ENCODE results near the gene SLC40A1.
"Not testable (repeated sequence)": the region's sequence is repeated elsewhere in the genome, so short reads cannot be mapped to it uniquely, and the experiment has no call there.

SLC40A1 gene
- 13.5 to 112 reads per million in 2 donors for total RNA-seq

- DNase-seq: peak; percentile 5
Measured at GRCh38 chr2:189580658-189581353, at the start of gene SLC40A1. Gene SLC40A1 (minus strand): TSS chr2:189580786. CDS start chr2:189580460, 326 bp downstream.

DNA sequence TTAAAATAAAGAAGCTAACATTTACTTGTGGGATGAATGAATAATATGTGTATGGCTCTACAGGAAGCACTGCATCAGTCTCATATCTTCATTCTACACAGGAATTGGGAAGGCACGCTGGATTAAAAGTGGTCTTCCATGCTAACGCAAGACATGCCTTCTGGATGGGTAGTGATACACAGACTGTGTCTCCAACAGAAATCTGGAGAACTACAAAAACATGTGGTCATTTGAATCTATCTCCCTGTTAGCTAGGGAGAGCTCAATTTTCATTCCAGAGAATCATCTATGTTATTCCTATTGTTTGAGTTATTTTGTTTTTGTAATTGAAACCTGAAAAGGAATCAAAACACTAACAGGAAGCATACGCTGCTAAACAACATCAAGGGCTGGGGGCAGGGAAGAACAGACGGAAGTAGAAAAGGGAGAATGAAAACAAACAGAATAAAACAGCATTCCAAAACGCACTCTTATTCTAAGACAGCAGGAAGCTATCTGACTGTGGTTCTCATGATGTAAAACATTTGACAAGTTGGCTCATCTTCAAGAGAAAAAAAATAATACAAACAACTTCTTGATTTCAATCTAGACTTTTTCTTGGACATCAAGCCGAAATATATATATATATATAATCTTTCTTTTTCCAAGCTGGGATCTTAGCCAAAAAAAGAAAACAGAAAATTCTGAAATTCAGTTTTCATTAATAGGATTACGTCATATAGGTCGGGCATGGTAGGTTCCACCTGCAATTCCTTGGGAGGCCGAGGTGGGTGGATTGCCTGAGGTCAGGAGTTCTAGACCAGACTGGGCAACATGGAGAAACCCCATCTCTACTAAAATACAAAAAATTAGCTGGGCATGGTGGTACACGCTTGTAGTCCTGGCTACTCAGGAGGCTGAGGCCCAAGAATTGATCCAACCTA is 49.2 kb upstream of the SLC40A1 start:
- no peak for DNase-seq

DNA sequence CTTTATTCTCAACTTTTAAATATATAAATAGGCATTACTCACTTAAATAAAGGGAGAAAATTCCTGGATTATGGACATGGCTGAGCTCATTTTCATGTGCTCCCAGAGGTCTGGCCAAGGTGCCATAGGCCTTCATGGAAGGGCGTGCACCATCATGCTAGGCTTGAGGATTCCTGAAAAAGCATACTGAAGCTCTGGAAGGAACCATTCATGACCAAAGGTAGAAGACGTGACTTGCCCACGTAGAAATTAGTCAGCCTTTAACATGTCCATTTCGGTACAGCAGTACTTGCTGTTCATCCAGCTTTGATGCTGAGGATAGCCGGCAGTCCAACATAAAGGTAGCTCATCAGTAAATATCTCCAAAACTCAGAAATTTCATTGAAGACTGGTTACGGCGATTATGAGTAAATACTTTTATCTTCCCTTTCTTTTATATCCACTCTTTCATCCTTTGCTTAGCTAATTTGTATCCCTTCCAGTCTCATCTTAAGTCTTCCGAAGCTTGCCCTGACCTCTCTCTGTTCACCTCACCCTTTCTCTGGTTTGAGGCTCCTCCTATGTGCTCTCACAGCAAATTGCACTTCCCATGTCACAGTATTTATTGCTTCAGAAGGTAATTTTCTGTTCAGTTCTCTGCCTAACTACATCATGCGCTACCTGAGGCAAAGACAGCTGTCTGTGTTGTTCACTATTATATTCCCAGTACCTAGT is 48.4 kb upstream of the SLC40A1 start:
- DNase-seq: no peak

DNA sequence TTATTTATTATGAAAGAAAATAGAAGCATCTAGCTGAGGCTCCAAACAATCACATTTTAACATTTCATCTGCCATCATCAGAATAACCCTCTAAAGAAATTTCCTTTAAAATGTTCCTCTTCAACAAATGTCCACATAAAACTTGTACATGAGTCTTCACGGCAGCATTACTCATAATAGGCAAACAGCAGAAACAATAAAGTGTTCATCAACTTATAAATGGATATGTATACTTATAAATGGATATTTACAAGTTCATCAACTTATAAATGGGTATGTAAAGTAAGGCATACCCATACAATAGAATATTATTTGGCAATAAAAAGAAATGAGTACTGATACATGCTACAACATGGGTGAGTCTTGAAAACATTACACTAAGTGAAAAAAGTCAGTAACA is 47.2 kb upstream of the SLC40A1 start:
- no peak for DNase-seq

- DNase-seq: no peak
Measured at GRCh38 chr2:189625636-189626035, 45.0 kb upstream of the SLC40A1 start.

GRCh38 chr2:189624648-189625355 is 44.2 kb upstream of the SLC40A1 start:
- no peak for DNase-seq

DNA sequence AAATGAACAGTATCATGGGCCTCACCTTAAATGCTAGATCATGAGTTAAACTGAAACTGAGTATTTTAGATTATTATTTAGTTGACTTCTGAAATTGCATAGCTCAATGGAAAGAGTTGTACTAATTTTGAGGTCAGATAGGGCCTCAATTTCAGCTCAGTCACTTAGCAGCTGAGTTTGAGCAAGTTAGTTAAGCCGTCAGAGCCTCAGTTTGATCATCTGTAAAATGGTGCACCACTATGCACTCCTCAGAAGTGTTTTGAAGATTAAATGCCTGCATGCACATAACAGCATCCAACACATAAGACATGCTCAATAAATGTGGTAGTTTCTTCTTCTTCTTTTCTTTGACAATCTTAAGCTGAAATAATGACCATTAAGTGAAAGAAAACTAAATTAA is 42.5 kb upstream of the SLC40A1 start:
- DNase-seq: no peak

DNA sequence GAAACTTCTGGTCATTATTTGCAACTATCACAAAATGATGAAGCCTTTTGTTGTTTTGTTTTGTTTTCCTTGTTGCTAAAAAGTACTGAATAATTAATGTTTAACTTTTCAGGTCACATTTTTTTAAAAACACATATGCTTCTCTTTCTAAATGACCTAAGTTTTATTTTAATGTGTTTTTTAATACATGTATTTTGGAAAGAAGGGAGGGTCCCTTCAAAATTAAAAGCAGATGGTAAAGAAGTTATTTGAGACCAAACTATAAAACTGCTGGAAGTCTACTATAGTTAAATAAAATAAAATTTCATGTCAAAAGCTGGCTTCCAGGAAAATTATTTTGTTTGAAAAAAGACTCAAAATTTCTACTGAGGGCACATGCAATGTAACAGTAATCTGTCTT is 41.2 kb upstream of the SLC40A1 start:
- DNase-seq: no peak

- no peak for DNase-seq
Measured at GRCh38 chr2:189618197-189618596, 37.6 kb upstream of the SLC40A1 start.

- DNase-seq: no peak
Measured at GRCh38 chr2:189614585-189614984, 34.0 kb upstream of the SLC40A1 start.

- DNase-seq: no peak
Measured at GRCh38 chr2:189613650-189614420, 33.2 kb upstream of the SLC40A1 start.

DNA sequence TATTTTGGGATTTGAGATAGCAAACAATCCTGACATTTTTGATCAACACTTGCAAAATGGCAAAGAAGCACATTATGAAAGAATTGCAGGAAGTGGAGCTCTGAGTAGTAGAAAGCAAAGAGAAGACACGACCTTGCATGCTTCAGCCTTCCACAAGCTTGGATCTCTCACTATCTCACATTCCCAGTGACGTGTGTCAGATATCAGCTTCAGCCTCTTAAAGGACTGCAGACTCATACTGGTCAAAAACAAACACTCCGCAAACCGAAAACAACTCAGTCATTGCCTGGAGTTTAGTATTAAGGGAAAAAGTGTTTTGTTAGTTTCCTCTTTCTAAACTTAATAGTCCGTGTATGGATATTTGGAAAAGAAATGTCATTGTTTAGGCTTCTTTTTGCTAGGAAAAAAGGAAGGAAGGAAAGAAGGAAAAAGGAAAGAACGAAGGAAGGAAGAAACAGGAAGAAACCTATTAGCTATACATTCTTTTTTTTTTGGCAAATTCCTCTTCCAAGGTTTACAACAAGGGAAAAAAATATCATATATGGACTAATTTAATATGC is 32.6 kb upstream of the SLC40A1 start:
- DNase-seq: no peak

DNA sequence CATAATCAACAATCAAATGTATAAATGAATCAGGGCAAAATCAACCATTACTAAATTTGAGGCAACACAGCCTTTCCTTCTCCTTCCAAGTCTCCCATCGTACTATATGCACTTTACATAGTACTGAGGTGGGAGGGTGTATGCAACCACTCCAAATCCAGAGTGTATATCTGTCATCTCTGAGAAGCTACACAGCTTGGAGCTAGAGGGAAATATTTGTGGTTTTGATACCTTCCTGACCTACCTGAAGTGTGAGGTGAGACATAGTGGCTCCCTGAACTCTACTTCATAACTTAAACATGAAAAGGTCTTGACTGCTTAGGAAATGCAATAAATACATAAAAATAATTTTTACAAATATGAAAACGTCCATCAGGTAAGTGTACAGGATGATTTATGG is 30.1 kb upstream of the SLC40A1 start:
- DNase-seq: no peak

DNA sequence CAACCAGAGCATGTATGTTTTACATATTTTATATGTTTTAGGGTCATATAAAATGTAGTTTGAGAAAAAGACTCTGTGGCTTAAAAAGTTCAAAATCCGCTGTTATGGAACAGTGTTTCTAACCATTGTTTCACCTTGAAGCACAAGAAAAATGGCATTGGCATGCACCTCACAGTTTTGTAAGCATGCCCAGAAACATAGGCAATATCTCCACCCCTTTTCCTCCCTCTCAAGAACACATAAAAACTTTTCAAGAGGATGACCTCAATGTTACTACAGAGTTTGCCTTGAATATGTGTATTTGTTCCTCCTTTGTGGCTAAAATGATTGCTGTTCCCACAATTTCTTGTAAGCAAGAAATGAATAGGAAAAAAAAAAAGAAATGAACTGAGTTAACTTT is 29.3 kb upstream of the SLC40A1 start:
- DNase-seq: no peak

GRCh38 chr2:189609423-189609816 is 28.8 kb upstream of the SLC40A1 start:
- no peak for DNase-seq

GRCh38 chr2:189608795-189609422 is 28.3 kb upstream of the SLC40A1 start:
- DNase-seq: no peak

DNA sequence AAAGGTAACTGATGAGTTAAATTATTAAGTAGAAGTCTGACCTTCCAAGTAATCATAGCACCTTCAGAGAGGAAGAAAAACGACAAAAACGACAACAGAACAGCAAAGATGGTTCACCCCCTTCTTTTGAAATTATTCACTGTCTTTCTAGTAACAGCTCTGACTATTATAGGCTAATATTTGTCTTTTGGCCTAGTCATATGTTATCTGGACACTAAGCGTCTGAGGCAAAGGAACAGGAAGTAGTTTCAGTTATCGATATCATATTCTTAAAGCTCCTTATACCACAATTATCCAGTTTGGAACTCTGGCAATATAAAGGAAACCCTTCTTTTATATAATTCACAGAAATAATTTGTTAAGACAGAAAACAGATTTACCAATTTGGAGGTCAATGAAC is 27.6 kb upstream of the SLC40A1 start:
- DNase-seq: no peak

DNA sequence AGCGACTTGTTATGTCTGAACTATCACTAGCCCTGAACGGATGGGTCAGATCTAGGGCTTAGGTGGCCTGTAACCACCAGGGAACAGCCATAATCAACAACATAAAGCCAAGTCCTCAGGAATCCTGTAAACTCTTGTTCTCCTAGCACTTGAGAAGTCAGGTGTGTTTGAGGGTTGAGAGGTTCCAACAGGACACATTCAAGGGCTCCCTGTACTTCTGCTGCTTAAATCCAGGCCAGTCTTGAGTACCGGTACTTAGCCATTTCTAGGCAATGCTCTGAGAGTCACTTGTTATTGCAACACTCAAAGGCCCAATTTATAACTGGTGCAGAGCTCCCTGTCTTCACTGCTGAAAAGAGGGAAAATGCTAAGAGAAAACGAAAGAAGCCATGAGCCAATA is 21.6 kb upstream of the SLC40A1 start:
- no peak for DNase-seq

GRCh38 chr2:189601652-189602051 is 21.1 kb upstream of the SLC40A1 start:
- not testable (repeated sequence) for DNase-seq

DNA sequence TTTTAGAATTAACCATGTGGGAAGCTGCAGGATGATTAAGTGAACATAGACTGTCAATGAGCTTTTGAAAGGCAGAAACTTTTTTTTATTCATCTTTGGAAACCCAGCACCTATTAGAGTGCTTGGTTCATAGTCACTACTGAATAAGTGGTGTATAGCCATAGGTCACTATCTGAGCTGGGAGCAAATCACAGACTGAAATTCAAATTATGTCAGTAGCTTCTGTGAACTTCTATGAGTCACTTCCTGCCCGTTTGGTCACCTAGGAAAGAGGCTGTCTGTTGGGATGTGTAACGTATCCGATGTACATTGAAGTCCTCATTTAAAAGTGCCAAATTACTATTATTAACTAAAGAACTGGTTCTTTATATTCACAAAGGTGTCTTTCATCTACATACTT is 20.5 kb upstream of the SLC40A1 start:
- no peak for DNase-seq

GRCh38 chr2:189599245-189599644 is 18.7 kb upstream of the SLC40A1 start:
- DNase-seq: no peak
